Measurements from ENCODE around the gene ACSL1.

- TF ChIP-seq CTCF (IDR thresholded peaks at IDR 0.05) (no peak), POLR2A (IDR thresholded peaks at IDR 0.05) (no peak)
These were observed 48.9 kb downstream of the ACSL1 start for GRCh38 chr4:184776821-184777220.

Data from ovary (tissue), 3 donors.